Fibroblast of lung (primary cell): ENCODE results near the gene PVALB. TPM values are rescaled to one million over a fixed set of nuclear protein-coding genes. Genes with fewer than 3 reads are reported as not detected.

Experiments
- DNase-seq, 2 donors: peaks; one replicate each; pipeline versions ENCODE4 v3.0.0 to v3.0.0-alpha.2; 2010; ENCODE audit warnings: low read depth in 2 of 2
- H2AFZ ChIP-seq: 2 replicates; pipeline ENCODE4 v1.5.1; 2012; ENCODE audit warnings: low read length, control low read depth, inconsistent platforms
- H3K27ac ChIP-seq: 2 replicates; pipeline ENCODE4 v1.5.1; 2011; ENCODE audit warnings: low read length, control low read depth; ENCODE audit not compliant: insufficient read depth
- H3K27me3 ChIP-seq: 2 replicates; pipeline ENCODE4 v1.5.1; 2011; ENCODE audit warnings: mild to moderate bottlenecking, low read length; ENCODE audit not compliant: control insufficient read depth, insufficient read depth
- H3K36me3 ChIP-seq: 2 replicates; pipeline ENCODE4 v1.5.1; 2011; ENCODE audit warnings: low read length; ENCODE audit not compliant: control insufficient read depth, insufficient read depth
- H3K4me1 ChIP-seq: 2 replicates; pipeline ENCODE4 v1.5.1; 2011; ENCODE audit warnings: low read length; ENCODE audit not compliant: control insufficient read depth, insufficient read depth; ENCODE audit errors: extremely low read depth
- H3K4me2 ChIP-seq: 2 replicates; pipeline ENCODE4 v1.5.1; 2011; ENCODE audit warnings: low read length, control low read depth; ENCODE audit not compliant: insufficient read depth; ENCODE audit errors: extremely low read depth
- H3K4me3 ChIP-seq, 4 experiments: fragments of 200-600 bp in 1 of 4; sonication (generic) in 1 of 4; replicated peaks in 1 of 4; 2 replicates each; pipeline ENCODE4 v1.5.1; 2011 to 2016; ENCODE audit warnings: low read length in 4 of 4, low read depth in 3 of 4, mild to moderate bottlenecking in 3 of 4, control low read depth in 2 of 4, inconsistent platforms in 1 of 4, mixed read lengths in 1 of 4; ENCODE audit not compliant: insufficient read depth in 1 of 4; ENCODE audit errors: control extremely low read depth in 1 of 4
- H3K79me2 ChIP-seq: 2 replicates; pipeline ENCODE4 v1.5.1; 2012; ENCODE audit warnings: mild to moderate bottlenecking, low read length, inconsistent platforms; ENCODE audit not compliant: control insufficient read depth, insufficient read depth
- H3K9ac ChIP-seq: 2 replicates; pipeline ENCODE4 v1.5.1; 2011; ENCODE audit warnings: mild to moderate bottlenecking, low read length, control low read depth; ENCODE audit not compliant: insufficient read depth
- H3K9me3 ChIP-seq: 2 replicates; pipeline ENCODE4 v1.5.1; 2012; ENCODE audit warnings: low read depth, low read length; ENCODE audit not compliant: control insufficient read depth, insufficient read depth
- H4K20me1 ChIP-seq: 2 replicates; pipeline ENCODE4 v1.5.1; 2011; ENCODE audit warnings: low read length; ENCODE audit not compliant: control insufficient read depth, insufficient read depth; ENCODE audit errors: extremely low read depth
- CTCF ChIP-seq, 2 donors: IDR thresholded peaks in 1 of 2; conservative IDR thresholded peaks in 1 of 2; 1 replicate in 1 of 2; 2 replicates in 1 of 2; pipeline ENCODE4 v1.5.1; 2011 to 2012; ENCODE audit warnings: low read length in 2 of 2, control low read depth in 1 of 2, inconsistent platforms in 1 of 2, low read depth in 1 of 2, mild to moderate bottlenecking in 1 of 2
- EZH2 ChIP-seq: IDR thresholded peaks from 2 replicates; pipeline ENCODE4 v1.5.1; 2012; ENCODE audit warnings: low read length, control low read depth, mild to moderate bottlenecking; ENCODE audit errors: missing control alignments
- polyA plus RNA-seq, 2 donors: library from polyadenylated mRNA; depleted of rRNA in 1 of 2; stranded (reverse) in 1 of 2; unstranded in 1 of 2; fragments of >200 nt; gene quantifications; 2 replicates each; pipeline ENCODE4 v1.2.1, GENCODE V29; 2011 to 2012; ENCODE audit warnings: missing spikeins in 1 of 2
- total RNA-seq: library from RNA; depleted of rRNA; stranded (reverse); fragments of >200 nt; gene quantifications from 2 replicates; pipeline ENCODE4 v1.2.1, GENCODE V29; 2014

Gene PVALB
- total and polyA plus RNA-seq, 2 donors (not counting 1 experiment from before 2014, with no cell fraction given): not detected

GRCh38 chr22:36797374-36797773 lies 19.5 kb downstream of the PVALB start:
- Histone ChIP-seq H3K27me3 (peaks cover 12% of the 10 kb centered on the region), H2AFZ (no peak overlapping the region), H3K4me1 (no peaks in the 10 kb centered on the region), H3K79me2 (no peaks in the 10 kb centered on the region), H3K36me3 (no peaks in the 10 kb centered on the region), H3K4me2 (no peak overlapping the region), H3K4me3 (no peak overlapping the region), H3K27ac (no peak overlapping the region), H3K9ac (no peak overlapping the region), H3K9me3 (no peaks in the 10 kb centered on the region), H4K20me1 (no peaks in the 10 kb centered on the region)
- no peak for DNase-seq
- TF ChIP-seq EZH2 (no peak), CTCF (conservative IDR thresholded peaks at IDR 0.05 in 1 of 2, IDR thresholded peaks at IDR 0.05 in 1 of 2; ENCODE audit: low read depth in 1 of 2, low read length in 2 of 2) (no peak)

GRCh38 chr22:36796552-36797175 lies 20.2 kb downstream of the PVALB start:
- H2AFZ ChIP-seq: no peak overlapping the region
- H3K36me3 ChIP-seq: no peaks in the 10 kb centered on the region
- no peaks in the 10 kb centered on the region for H4K20me1 ChIP-seq
- no peak for DNase-seq
- no peak for TF ChIP-seq CTCF (conservative IDR thresholded peaks at IDR 0.05 in 1 of 2, IDR thresholded peaks at IDR 0.05 in 1 of 2; ENCODE audit: low read depth in 1 of 2, low read length in 2 of 2)
- no peak for TF ChIP-seq EZH2
- H3K27ac ChIP-seq: no peak overlapping the region
- H3K9me3 ChIP-seq: no peaks in the 10 kb centered on the region
- peaks cover 12% of the 10 kb centered on the region for H3K27me3 ChIP-seq
- H3K79me2 ChIP-seq: no peaks in the 10 kb centered on the region
- H3K4me2 ChIP-seq: no peak overlapping the region
- H3K4me1 ChIP-seq: no peaks in the 10 kb centered on the region
- no peak overlapping the region for H3K4me3 ChIP-seq
- no peak overlapping the region for H3K9ac ChIP-seq

- Histone ChIP-seq H2AFZ (no peak overlapping the region), H3K4me1 (no peaks in the 10 kb centered on the region), H3K4me3 (no peak overlapping the region), H3K79me2 (no peaks in the 10 kb centered on the region), H3K36me3 (no peaks in the 10 kb centered on the region), H3K9ac (no peak overlapping the region), H3K9me3 (no peaks in the 10 kb centered on the region), H3K4me2 (no peak overlapping the region), H3K27ac (no peak overlapping the region), H3K27me3 (peaks cover 12% of the 10 kb centered on the region), H4K20me1 (no peaks in the 10 kb centered on the region)
- peak in 1 of 2 donors; percentile 5 for DNase-seq
- TF ChIP-seq EZH2: no peak
- TF ChIP-seq CTCF (conservative IDR thresholded peaks at IDR 0.05 in 1 of 2, IDR thresholded peaks at IDR 0.05 in 1 of 2; ENCODE audit: low read depth in 1 of 2, low read length in 2 of 2): no peak
These were observed 21.2 kb downstream of the PVALB start for GRCh38 chr22:36795633-36796032.
